ENCODE data around the gene CFAP221. TPM values are rescaled to one million over a fixed set of nuclear protein-coding genes. Genes with fewer than 3 reads are reported as not detected.

Gene CFAP221
- total and polyA plus RNA-seq, 10 of the 15 experiments (the other 5 are each of a cell fraction or from before 2014, with no cell fraction given) = not detected

GRCh38 chr2:119682578-119682977 is 138.3 kb downstream of the CFAP221 start:
- DNase-seq (ENCODE audit: low read depth, low spot score) = no peak
- in situ Hi-C loops (cut with MboI) = no loop called here
- Histone ChIP-seq H3K27ac (ENCODE audit: control insufficient read depth, insufficient read depth) (no peak overlapping the region), H3K36me3 (ENCODE audit: control insufficient read depth in 2 of 2, insufficient read depth in 2 of 2, low read length in 1 of 2) (peaks cover 3 to 9% of the 10 kb centered on the region in 2 experiments; a peak in 2 of 4 replicates), H3K4me2 (ENCODE audit: control insufficient read depth, insufficient read depth) (no peak overlapping the region), H3K4me3 (no peak overlapping the region), H2AFZ (ENCODE audit: control insufficient read depth, low read depth, low read length) (no peak overlapping the region), H3K79me2 (ENCODE audit: control insufficient read depth, insufficient read depth, low read length) (peaks cover 15% of the 10 kb centered on the region), H3K9me3 (replicated peaks; ENCODE audit: control insufficient read depth, insufficient read depth, low read length) (no peaks in the 10 kb centered on the region), H3K9ac (ENCODE audit: control insufficient read depth, insufficient read depth, low read length) (no peak overlapping the region), H3K4me1 (ENCODE audit: control insufficient read depth, insufficient read depth, low read length) (peaks cover 7% of the 10 kb centered on the region), H4K20me1 (ENCODE audit: control insufficient read depth, insufficient read depth) (no peaks in the 10 kb centered on the region), H3K27me3 (replicated peaks in 1 of 2; ENCODE audit: control insufficient read depth in 2 of 2, insufficient read depth in 2 of 2, low read length in 1 of 2) (no peaks in the 10 kb centered on the region)
- ChIA-PET POLR2A (interaction anchor here (0.6 kb wide), 1 partner anchor 76 kb away, joined by 4 read pairs; no protein-coding TSS in a partner anchor), RAD21 (ENCODE audit: unreplicated experiment) (no interaction called here), SMC1A (ENCODE audit: uncharacterized antibody, unreplicated experiment) (no interaction called here), CTCF (interaction anchor here (1.1 to 1.3 kb wide), 2 partner anchors 21 to 42 kb away, joined by 3 to 4 read pairs; no protein-coding TSS in a partner anchor)
- TF ChIP-seq IKZF2 (IDR thresholded peaks at IDR 0.05) (no peak), FOXK2 (IDR thresholded peaks at IDR 0.05) (no peak), GATAD2B (conservative IDR thresholded peaks at IDR 0.05; ENCODE audit: low read depth) (no peak), CHD2 (IDR thresholded peaks at IDR 0.05; ENCODE audit: borderline replicate concordance, low read depth, low read length) (no peak), NBN (IDR thresholded peaks at IDR 0.05) (no peak), ZNF384 (IDR thresholded peaks at IDR 0.05; ENCODE audit: borderline replicate concordance, low read depth, low read length) (no peak), TARDBP (IDR thresholded peaks at IDR 0.05; ENCODE audit: borderline replicate concordance) (no peak), MTA2 (IDR thresholded peaks at IDR 0.05; ENCODE audit: low read depth) (no peak), POU2F2 (IDR thresholded peaks at IDR 0.05; ENCODE audit: borderline replicate concordance, low read depth, low read length) (no peak), CHD1 (IDR thresholded peaks at IDR 0.05; ENCODE audit: low read depth, low read length) (no peak), TCF7 (IDR thresholded peaks at IDR 0.05; ENCODE audit: borderline replicate concordance) (no peak), MYC (IDR thresholded peaks at IDR 0.05; ENCODE audit: insufficient read depth, insufficient read length, insufficient replicate concordance, low read length, severe bottlenecking) (no peak), FOS (IDR thresholded peaks at IDR 0.05; ENCODE audit: borderline replicate concordance, extremely low read depth, insufficient read length) (no peak), IRF4 (IDR thresholded peaks at IDR 0.05; ENCODE audit: low read depth, low read length) (no peak), RCOR1 (conservative IDR thresholded peaks at IDR 0.05; ENCODE audit: low read depth, low read length) (no peak)
- no TSS peak for BruUV-seq (replicated peaks)
- no peak for ATAC-seq
- intact Hi-C loops (cut with micrococcal nuclease; ENCODE audit: unreplicated experiment) = no loop called here
- no peak for FAIRE-seq
- 96% methylated on average over 8 of the region's 8 CpGs for WGBS (ENCODE audit: insufficient coverage, insufficient replicate concordance, low lambda C conversion rate, missing lambda C conversion rate)
